SK-N-SH (cell line): ENCODE results near the gene SMIM44. TPM values are rescaled to one million over a fixed set of nuclear protein-coding genes. Genes with fewer than 3 reads are reported as not detected.

Source experiments
- CTCF ChIA-PET: fragments of 300-600, 350-600 bp; formaldehyde crosslinking; extraction: SDS; loops from one replicate; lab custom pipeline; 2021; lab: Yijun Ruan, JAX
- POLR2A ChIA-PET: fragments of 350-600 bp; sonication (Branson Sonifier 250); formaldehyde crosslinking; extraction: SDS; loops from one replicate; lab custom pipeline; 2020; ENCODE audit warnings: antibody characterized with exemption, inconsistent platforms; lab: Yijun Ruan, JAX
- DNase-seq: peaks from one replicate; pipeline ENCODE4 v3.0.0; 2012
- H2AFZ ChIP-seq: fragments of 200-600 bp; sonication (generic); 2 replicates; pipeline ENCODE4 v1.8.1; 2016; ENCODE audit warnings: antibody characterized with exemption, mild to moderate bottlenecking, low read depth
- H3F3A ChIP-seq: fragments of 200-600 bp; sonication (generic); replicated peaks from 2 replicates; pipeline ENCODE3; 2016; ENCODE audit warnings: antibody characterized with exemption, mild to moderate bottlenecking; ENCODE audit not compliant: insufficient read depth
- H3K27ac ChIP-seq, 2 experiments: fragments of 200-500 bp in 1 of 2; fragments of 200-600 bp in 1 of 2; sonication (Bioruptor generic) in 1 of 2; sonication (generic), shearing (Covaris generic) in 1 of 2; 2 replicates each; pipeline versions ENCODE4 v1.5.1 to v1.6.1; 2014 to 2016; ENCODE audit warnings: low read depth in 2 of 2, inconsistent platforms in 1 of 2, low read length in 1 of 2, mild to moderate bottlenecking in 1 of 2, mixed read lengths in 1 of 2
- H3K27me3 ChIP-seq: fragments of 200-600 bp; sonication (generic), shearing (Covaris generic); 2 replicates; pipeline ENCODE4 v1.6.1; 2016; ENCODE audit warnings: mixed run types; ENCODE audit not compliant: insufficient read depth
- H3K36me3 ChIP-seq, 2 experiments: fragments of 200-500 bp in 1 of 2; fragments of 200-600 bp in 1 of 2; sonication (Bioruptor generic) in 1 of 2; sonication (generic) in 1 of 2; replicated peaks in 1 of 2; 2 replicates each; pipeline versions ENCODE3 to v1.5.1; 2014 to 2016; ENCODE audit warnings: low read length in 1 of 2, mild to moderate bottlenecking in 1 of 2; ENCODE audit not compliant: insufficient read depth in 2 of 2, control insufficient read depth in 1 of 2
- H3K4me1 ChIP-seq, 2 experiments: fragments of 200-500 bp in 1 of 2; fragments of 200-600 bp in 1 of 2; sonication (Bioruptor generic) in 1 of 2; sonication (generic), shearing (Covaris generic) in 1 of 2; 2 replicates each; pipeline versions ENCODE4 v1.5.1 to v1.6.1; 2014 to 2016; ENCODE audit warnings: low read depth in 1 of 2, low read length in 1 of 2, mixed run types in 1 of 2; ENCODE audit not compliant: insufficient read depth in 2 of 2, control insufficient read depth in 1 of 2
- H3K4me2 ChIP-seq: fragments of 200-600 bp; sonication (generic), shearing (Covaris generic); 2 replicates; pipeline ENCODE4 v1.6.1; 2017; ENCODE audit warnings: mixed run types
- H3K4me3 ChIP-seq, 2 experiments: fragments of 200-500 bp in 1 of 2; fragments of 200-600 bp in 1 of 2; sonication (Bioruptor generic) in 1 of 2; sonication (generic), shearing (Covaris generic) in 1 of 2; 2 replicates each; pipeline versions ENCODE4 v1.5.1 to v1.8.1; 2014 to 2016; ENCODE audit warnings: low read depth in 2 of 2, inconsistent platforms in 1 of 2, low read length in 1 of 2, mild to moderate bottlenecking in 1 of 2, mixed read lengths in 1 of 2, moderate library complexity in 1 of 2
- H3K79me2 ChIP-seq: fragments of 200-600 bp; sonication (generic); 2 replicates; pipeline ENCODE4 v1.8.1; 2017; ENCODE audit warnings: mild to moderate bottlenecking; ENCODE audit not compliant: insufficient read depth
- H3K9ac ChIP-seq: fragments of 200-600 bp; sonication (generic); 2 replicates; pipeline ENCODE4 v1.6.1; 2017; ENCODE audit warnings: mixed run types
- H3K9me2 ChIP-seq: fragments of 200-600 bp; sonication (generic); 2 replicates; pipeline ENCODE4 v1.6.1; 2017; ENCODE audit warnings: mixed run types
- H3K9me3 ChIP-seq: fragments of 200-600 bp; sonication (generic); 2 replicates; pipeline ENCODE4 v1.6.1; 2017; ENCODE audit warnings: mixed run types, mild to moderate bottlenecking, moderate library complexity
- H4K20me1 ChIP-seq: fragments of 200-600 bp; sonication (generic); 2 replicates; pipeline ENCODE4 v1.6.1; 2017; ENCODE audit warnings: mild to moderate bottlenecking, mixed run types; ENCODE audit not compliant: insufficient read depth
- CHD2 ChIP-seq: fragments of 150-350 bp; IDR thresholded peaks from 2 replicates; pipeline ENCODE4 v1.6.1; 2018; ENCODE audit warnings: low read length; ENCODE audit not compliant: partially characterized antibody
- EZH2phosphoT487 ChIP-seq: fragments of 200-600 bp; sonication (generic); IDR thresholded peaks from 2 replicates; pipeline ENCODE4 v1.6.1; 2017; ENCODE audit warnings: low read depth, mixed run types, mild to moderate bottlenecking, antibody characterized with exemption, moderate library complexity, borderline replicate concordance
- FOXJ3 ChIP-seq: sonication (generic); formaldehyde crosslinking; IDR thresholded peaks from 2 replicates; pipeline ENCODE4 v1.5.1; 2020; ENCODE audit warnings: mild to moderate bottlenecking, missing genetic modification reagents
- FOXM1 ChIP-seq: IDR thresholded peaks from 2 replicates; pipeline ENCODE4 v1.4.0; 2012; ENCODE audit warnings: low read depth, mild to moderate bottlenecking
- JUND ChIP-seq: IDR thresholded peaks from 2 replicates; pipeline ENCODE4 v1.4.0; 2012
- NFIC ChIP-seq: IDR thresholded peaks from 2 replicates; pipeline ENCODE4 v1.4.0; 2012; ENCODE audit warnings: borderline replicate concordance
- PBX3 ChIP-seq: IDR thresholded peaks from 2 replicates; pipeline ENCODE4; 2012
- POLR2AphosphoS5 ChIP-seq: IDR thresholded peaks from 2 replicates; pipeline ENCODE4 v1.6.1; 2012; ENCODE audit warnings: low read depth, low read length
- RAD21 ChIP-seq: IDR thresholded peaks from 2 replicates; pipeline ENCODE4 v1.6.1; 2012; ENCODE audit warnings: mild to moderate bottlenecking, low read length
- REST ChIP-seq: IDR thresholded peaks from 2 replicates; pipeline ENCODE4 v1.6.1; 2012; ENCODE audit warnings: mild to moderate bottlenecking, low read depth, low read length, moderate library complexity
- RXRA ChIP-seq: IDR thresholded peaks from 2 replicates; pipeline ENCODE4 v1.4.0; 2012; ENCODE audit warnings: low read depth, mild to moderate bottlenecking, borderline replicate concordance
- SIN3A ChIP-seq: IDR thresholded peaks from 2 replicates; pipeline ENCODE4 v1.6.1; 2012; ENCODE audit warnings: low read depth, mild to moderate bottlenecking, low read length, moderate library complexity, borderline replicate concordance
- TAF1 ChIP-seq: IDR thresholded peaks from 2 replicates; pipeline ENCODE4 v1.6.1; 2012; ENCODE audit warnings: low read depth, mild to moderate bottlenecking, low read length, moderate library complexity, borderline replicate concordance
- USF2 ChIP-seq: fragments of 150-350 bp; IDR thresholded peaks from 2 replicates; pipeline ENCODE4 v1.6.1; 2017; ENCODE audit warnings: antibody characterized with exemption, low read length, low read depth, borderline replicate concordance
- YY1 ChIP-seq: IDR thresholded peaks from 2 replicates; pipeline ENCODE4 v1.4.0; 2012; ENCODE audit warnings: low read depth, mild to moderate bottlenecking
- WGBS: methylation state at CpG from one replicate; pipeline ENCODE4 v1.1.6; 2017; ENCODE audit warnings: low lambda C conversion rate; 5-methylcytosine and 5-hydroxymethylcytosine counted together
- polyA plus RNA-seq, 3 experiments: library from polyadenylated mRNA; depleted of rRNA; stranded (reverse); fragments of >200 nt; gene quantifications; 2 replicates each; pipeline ENCODE4 v1.2.3, GENCODE V29; 2012

Gene SMIM44
- polyA plus RNA-seq, 1 of the 3 experiments (the other 2 are of a cell fraction) = not detected

GRCh38 chr19:3510727-3511126 lies 27.5 kb upstream of the SMIM44 start:
- peaks cover 13% of the 10 kb centered on the region for H3F3A ChIP-seq
- peaks cover 96% of the 10 kb centered on the region for H3K79me2 ChIP-seq
- H3K9ac ChIP-seq = no peak overlapping the region
- H3K9me3 ChIP-seq = no peaks in the 10 kb centered on the region
- TF ChIP-seq NFIC (no peak), CHD2 (no peak), RXRA (no peak), FOXJ3 (CRISPR knock-in tag) (no peak), TAF1 (no peak), POLR2AphosphoS5 (no peak), EZH2phosphoT487 (no peak), JUND (no peak), FOXM1 (no peak), YY1 (no peak), SIN3A (no peak), USF2 (no peak), REST (no peak), RAD21 (no peak), PBX3 (no peak)
- TF ChIP-seq, all 33 proteins: peak for 0
- Histone ChIP-seq H3K4me2 (no peak overlapping the region), H3K36me3 (peaks cover 0 to 7% of the 10 kb centered on the region in 2 experiments), H3K27ac (no peak overlapping the region), H3K4me3 (no peak overlapping the region), H3K4me1 (peaks cover 7 to 8% of the 10 kb centered on the region in 2 experiments; a peak in 2 of 4 replicates), H3K27me3 (no peaks in the 10 kb centered on the region), H3K9me2 (no peaks in the 10 kb centered on the region), H2AFZ (no peak overlapping the region), H4K20me1 (peaks cover 80% of the 10 kb centered on the region)
- no peak for DNase-seq
- 94% methylated on average over 15 of the region's 22 CpGs for WGBS
- ChIA-PET POLR2A (no interaction called here), CTCF (interaction anchor here (0.9 to 2.0 kb wide), 2 partner anchors 34 to 46 kb away, joined by 3 to 7 read pairs; no protein-coding TSS in a partner anchor)
